GM12878 (cell line): ENCODE measurements around the gene UNC93B1. TPM values are rescaled to one million over a fixed set of nuclear protein-coding genes. Genes with fewer than 3 reads are reported as not detected.
A peak's percentile ranks its signal among the peaks of the same experiment; 100 is the strongest.

Experiments used
- ATF2 ChIP-seq: IDR thresholded peaks from 2 replicates; pipeline ENCODE4 v1.6.1; 2012; ENCODE audit warnings: low read length, inconsistent platforms
- BCL11A ChIP-seq: IDR thresholded peaks from 2 replicates; pipeline ENCODE4 v1.6.1; 2011; ENCODE audit warnings: low read depth, low read length
- BHLHE40 ChIP-seq, 2 experiments: fragments of 450-650 bp in 1 of 2; IDR thresholded peaks; 2 replicates each; pipeline ENCODE4 v1.6.1; 2011 to 2017; ENCODE audit warnings: low read depth in 2 of 2, borderline replicate concordance in 1 of 2, improper control_type of control experiment in 1 of 2, low read length in 1 of 2, mild to moderate bottlenecking in 1 of 2
- CHD2 ChIP-seq: IDR thresholded peaks from 2 replicates; pipeline ENCODE4 v1.6.1; 2011; ENCODE audit warnings: low read depth, low read length, improper control_type of control experiment, borderline replicate concordance
- CHD4 ChIP-seq: fragments of 200-600 bp; sonication (generic); IDR thresholded peaks from 2 replicates; pipeline ENCODE4 v1.6.1; 2016; ENCODE audit warnings: mild to moderate bottlenecking
- CREB1 ChIP-seq: IDR thresholded peaks from 2 replicates; pipeline ENCODE4 v1.6.1; 2012; ENCODE audit warnings: low read depth, mild to moderate bottlenecking, inconsistent platforms
- HCFC1 ChIP-seq: fragments of 150-350 bp; IDR thresholded peaks from 2 replicates; pipeline ENCODE4 v1.6.1; 2014; ENCODE audit warnings: low read length
- IRF5 ChIP-seq: fragments of 450-650 bp; IDR thresholded peaks from 2 replicates; pipeline ENCODE4 v1.6.1; 2017; ENCODE audit warnings: borderline replicate concordance
- JUNB ChIP-seq: IDR thresholded peaks from 2 replicates; pipeline ENCODE4 v1.6.1; 2016; ENCODE audit warnings: antibody characterized with exemption, mild to moderate bottlenecking
- KAT2A ChIP-seq: conservative IDR thresholded peaks from 2 replicates; pipeline ENCODE4 v1.6.1; 2011; ENCODE audit warnings: low read depth, low read length; ENCODE audit not compliant: control insufficient read depth
- SPI1 ChIP-seq: IDR thresholded peaks from 2 replicates; pipeline ENCODE4 v1.6.1; 2011; ENCODE audit warnings: low read depth, mild to moderate bottlenecking, low read length, moderate library complexity, borderline replicate concordance; ENCODE audit not compliant: insufficient read depth
- SREBF2 ChIP-seq: IDR thresholded peaks from 2 replicates; pipeline ENCODE4 v1.6.1; 2012; ENCODE audit warnings: mild to moderate bottlenecking, low read length
- TARDBP ChIP-seq: IDR thresholded peaks from 2 replicates; pipeline ENCODE4 v1.6.1; 2016; ENCODE audit warnings: borderline replicate concordance
- TCF3 ChIP-seq: IDR thresholded peaks from 2 replicates; pipeline ENCODE4 v1.6.1; 2012; ENCODE audit warnings: low read depth, mild to moderate bottlenecking, low read length, borderline replicate concordance; ENCODE audit not compliant: insufficient read depth
- ZBTB40 ChIP-seq: fragments of 450-650 bp; IDR thresholded peaks from 2 replicates; pipeline ENCODE4 v1.6.1; 2016; ENCODE audit warnings: mild to moderate bottlenecking, moderate library complexity, borderline replicate concordance
- ZNF384 ChIP-seq: IDR thresholded peaks from 2 replicates; pipeline ENCODE4 v1.6.1; 2012; ENCODE audit warnings: low read depth, mild to moderate bottlenecking, low read length, improper control_type of control experiment, borderline replicate concordance
- polyA plus RNA-seq, 11 experiments: library from polyadenylated mRNA; depleted of rRNA in 4 of 11; unstranded in 6 of 11; stranded (reverse) in 5 of 11; fragments of >200 nt; fragmentation: Nextera tagmentation in 4 of 11; fragmentation: Illumina TruSeq in 1 of 11; extraction: Ambion mirVana in 4 of 11; extraction: Trizol in 1 of 11; gene quantifications; 1 replicate in 1 of 11; 2 replicates in 10 of 11; pipeline versions ENCODE4 v1.2.1 to v1.2.3, GENCODE V29; 2011 to 2016; ENCODE audit warnings: inconsistent platforms in 2 of 11, missing spikeins in 2 of 11, low read depth in 1 of 11
- total RNA-seq, 4 experiments: library from RNA; depleted of rRNA in 3 of 4; stranded (reverse); fragments of >200 nt in 3 of 4; fragmentation: Illumina TruSeq in 1 of 4; extraction: Trizol in 1 of 4; gene quantifications; 2 replicates each; pipeline versions ENCODE4 v1.2.1 to v1.2.3, GENCODE V29; 2013 to 2021
- TF ChIP-seq, protein P1 (sequence below): fragments of 450-650 bp; IDR thresholded peaks from 2 replicates; pipeline ENCODE4 v1.6.1; 2017; ENCODE audit warnings: mild to moderate bottlenecking
- TF ChIP-seq, protein P2 (sequence below): fragments of 450-650 bp; IDR thresholded peaks from 2 replicates; pipeline ENCODE4 v1.6.1; 2016; ENCODE audit warnings: mild to moderate bottlenecking

The UNC93B1 gene
- total and polyA plus RNA-seq, 10 of the 15 experiments (the other 5 are each of a cell fraction or from before 2014, with no cell fraction given) = 1.3 to 79.7 (median 36.3) TPM

DNA sequence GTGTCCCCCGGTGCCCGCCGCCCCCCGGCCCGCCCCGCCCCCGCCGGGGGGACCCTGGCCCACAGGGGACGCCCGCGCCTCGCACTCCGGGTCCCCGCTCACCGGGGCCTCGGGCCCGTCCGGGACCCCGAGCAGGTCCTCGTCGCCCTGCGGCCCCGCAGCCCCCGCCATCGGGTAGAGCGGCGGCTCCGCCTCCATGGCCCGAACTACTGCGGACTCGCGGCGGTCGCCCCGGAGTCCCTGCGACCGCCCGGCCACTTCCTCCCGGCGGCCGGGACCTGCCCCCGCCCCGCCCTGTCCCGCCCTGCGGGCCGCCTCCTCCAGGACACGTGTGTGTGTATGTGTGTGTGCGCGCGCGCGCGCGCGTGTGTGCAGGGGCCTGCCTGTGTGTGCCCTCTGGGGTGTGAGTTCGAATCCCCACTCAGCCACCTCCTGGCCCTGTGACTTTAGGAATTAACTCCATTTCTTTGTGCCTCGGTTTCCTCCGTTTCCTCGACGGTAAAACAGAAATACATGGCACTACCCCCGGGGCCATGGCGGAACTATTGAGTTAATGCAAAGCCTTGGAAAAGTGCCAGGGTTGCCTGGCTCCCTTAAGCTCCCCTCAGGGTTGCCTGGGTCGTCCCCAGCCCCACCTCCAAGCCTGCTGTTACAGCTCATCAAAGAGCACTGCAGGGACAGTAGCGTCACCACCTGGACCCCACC lies at the start of gene UNC93B1 (continued):
- peak; percentile 25; the same call in 1 of the 2 replicates for TF ChIP-seq ZBTB40
- no peak for TF ChIP-seq ATF2
- no peak for TF ChIP-seq TARDBP
- peak; percentile 59; the same call in 1 of the 2 replicates for TF ChIP-seq CREB1
- no peak for TF ChIP-seq CHD2
- 0 out of 2 replicates have a peak, but pooled peaks have one; percentile 82 for TF ChIP-seq CHD4
- TF ChIP-seq, protein P1, sequence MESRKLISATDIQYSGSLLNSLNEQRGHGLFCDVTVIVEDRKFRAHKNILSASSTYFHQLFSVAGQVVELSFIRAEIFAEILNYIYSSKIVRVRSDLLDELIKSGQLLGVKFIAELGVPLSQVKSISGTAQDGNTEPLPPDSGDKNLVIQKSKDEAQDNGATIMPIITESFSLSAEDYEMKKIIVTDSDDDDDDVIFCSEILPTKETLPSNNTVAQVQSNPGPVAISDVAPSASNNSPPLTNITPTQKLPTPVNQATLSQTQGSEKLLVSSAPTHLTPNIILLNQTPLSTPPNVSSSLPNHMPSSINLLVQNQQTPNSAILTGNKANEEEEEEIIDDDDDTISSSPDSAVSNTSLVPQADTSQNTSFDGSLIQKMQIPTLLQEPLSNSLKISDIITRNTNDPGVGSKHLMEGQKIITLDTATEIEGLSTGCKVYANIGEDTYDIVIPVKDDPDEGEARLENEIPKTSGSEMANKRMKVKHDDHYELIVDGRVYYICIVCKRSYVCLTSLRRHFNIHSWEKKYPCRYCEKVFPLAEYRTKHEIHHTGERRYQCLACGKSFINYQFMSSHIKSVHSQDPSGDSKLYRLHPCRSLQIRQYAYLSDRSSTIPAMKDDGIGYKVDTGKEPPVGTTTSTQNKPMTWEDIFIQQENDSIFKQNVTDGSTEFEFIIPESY = no peak
- no peak for TF ChIP-seq HCFC1
- TF ChIP-seq, protein P2, sequence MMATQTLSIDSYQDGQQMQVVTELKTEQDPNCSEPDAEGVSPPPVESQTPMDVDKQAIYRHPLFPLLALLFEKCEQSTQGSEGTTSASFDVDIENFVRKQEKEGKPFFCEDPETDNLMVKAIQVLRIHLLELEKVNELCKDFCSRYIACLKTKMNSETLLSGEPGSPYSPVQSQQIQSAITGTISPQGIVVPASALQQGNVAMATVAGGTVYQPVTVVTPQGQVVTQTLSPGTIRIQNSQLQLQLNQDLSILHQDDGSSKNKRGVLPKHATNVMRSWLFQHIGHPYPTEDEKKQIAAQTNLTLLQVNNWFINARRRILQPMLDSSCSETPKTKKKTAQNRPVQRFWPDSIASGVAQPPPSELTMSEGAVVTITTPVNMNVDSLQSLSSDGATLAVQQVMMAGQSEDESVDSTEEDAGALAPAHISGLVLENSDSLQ = no peak
- no peak for TF ChIP-seq SREBF2
- TF ChIP-seq IRF5 = no peak
- no peak for TF ChIP-seq JUNB
- TF ChIP-seq SPI1 = peak; percentile 70; the same call in 1 of the 2 replicates
- TF ChIP-seq TCF3 = no peak
- TF ChIP-seq KAT2A = no peak
- TF ChIP-seq BCL11A = no peak
- TF ChIP-seq BHLHE40 (IDR thresholded peaks at IDR 0.05; ENCODE audit: borderline replicate concordance in 1 of 2, low read depth in 2 of 2, low read length in 1 of 2) = peak; percentile 76 to 81
- 0 out of 2 replicates have a peak, but pooled peaks have one; percentile 14 for TF ChIP-seq ZNF384
